ENCODE results near the gene KCNIP4. TPM values are rescaled to one million over a fixed set of nuclear protein-coding genes. Genes with fewer than 3 reads are reported as not detected.

Gene KCNIP4
- total and polyA plus RNA-seq, 2 of the 8 experiments (the other 6 are each of a cell fraction or from before 2014, with no cell fraction given), result 0.06 TPM; not detected in 1

DNA sequence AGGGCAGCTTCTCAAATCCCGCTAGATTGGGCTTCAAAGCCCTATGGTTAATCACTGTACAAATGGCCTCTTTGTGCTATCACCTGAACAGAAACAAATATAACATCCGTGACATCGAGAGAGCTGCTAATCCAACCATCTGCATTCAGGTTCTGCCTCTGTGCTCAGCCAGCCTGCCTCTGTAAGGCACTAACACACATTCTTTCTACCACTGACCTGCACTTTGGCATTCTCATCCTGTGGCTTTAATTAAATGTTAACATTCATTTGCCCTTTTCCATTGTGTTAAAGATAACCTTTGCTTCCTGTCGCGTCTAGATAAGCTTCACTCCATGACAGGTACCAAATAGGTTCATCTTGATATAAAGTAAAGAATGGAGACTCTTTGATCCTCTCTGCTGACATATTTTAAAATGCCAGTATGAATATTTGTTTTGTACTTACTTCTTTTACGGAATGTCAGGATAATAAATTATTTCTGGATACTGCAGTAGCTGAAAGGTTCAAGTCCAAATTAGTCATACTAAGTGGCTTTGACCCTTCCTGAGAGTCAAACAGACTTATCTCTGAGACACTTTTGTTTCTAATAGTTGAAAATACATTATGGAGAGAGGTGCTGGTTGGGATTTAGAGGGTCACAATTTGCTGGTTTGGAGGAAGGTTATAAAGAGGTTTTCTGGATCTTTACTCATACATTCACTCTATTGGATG, 742.6 kb downstream of the KCNIP4 start (continued):
- TF ChIP-seq JUND (IDR thresholded peaks at IDR 0.05; ENCODE audit: low read length), result no peak
- no peak for TF ChIP-seq KDM5A (IDR thresholded peaks at IDR 0.05; ENCODE audit: low read length)
- no peak for TF ChIP-seq BACH1 (IDR thresholded peaks at IDR 0.05; ENCODE audit: low read length)
- TF ChIP-seq BRCA1 (IDR thresholded peaks at IDR 0.05; ENCODE audit: low read depth, low read length), result no peak
- TF ChIP-seq RNF2 (IDR thresholded peaks at IDR 0.05; ENCODE audit: borderline replicate concordance, low read depth, low read length, missing control alignments, poor library complexity, severe bottlenecking), result no peak

All from H1 (cell line).